K562 (cell line): Measurements from ENCODE around the gene PODNL1.

Experiments used
- GTF2E2 ChIP-seq: fragments of 200-800 bp; sonication (Bioruptor generic); IDR thresholded peaks from 2 replicates; pipeline ENCODE4 v1.6.1; 2016; ENCODE audit warnings: missing genetic modification characterization, missing compliant biosample characterization
- IRF2 ChIP-seq: sonication (generic); formaldehyde crosslinking; IDR thresholded peaks from 2 replicates; pipeline ENCODE4 v1.8.1; 2022; ENCODE audit warnings: mild to moderate bottlenecking, missing genetic modification reagents
- NFXL1 ChIP-seq: fragments of 450-650 bp; formaldehyde crosslinking; IDR thresholded peaks from 2 replicates; pipeline ENCODE4 v1.4.0; 2021; ENCODE audit warnings: mild to moderate bottlenecking
- NONO ChIP-seq, 2 experiments: fragments of 200-400 bp in 1 of 2; fragments of 450-650 bp in 1 of 2; formaldehyde crosslinking in 1 of 2; IDR thresholded peaks; 2 replicates each; pipeline ENCODE4 v1.6.1; 2017; ENCODE audit warnings: low read depth in 2 of 2, mild to moderate bottlenecking in 2 of 2, moderate library complexity in 2 of 2, low read length in 1 of 2
- NR2C2 ChIP-seq, 2 experiments: fragments of 200-800 bp in 1 of 2; sonication (Bioruptor generic) in 1 of 2; sonication (generic) in 1 of 2; formaldehyde crosslinking in 1 of 2; IDR thresholded peaks; 2 replicates each; pipeline versions ENCODE4 v1.6.1 to v1.8.0; 2016 to 2022; ENCODE audit warnings: mild to moderate bottlenecking in 1 of 2, missing compliant biosample characterization in 1 of 2, missing genetic modification characterization in 1 of 2, missing genetic modification reagents in 1 of 2
- REST ChIP-seq, 2 experiments: fragments of 450-650 bp; formaldehyde crosslinking in 1 of 2; IDR thresholded peaks; 2 replicates each; pipeline versions ENCODE4 v1.4.0 to v1.6.1; 2014 to 2020; ENCODE audit warnings: mild to moderate bottlenecking in 2 of 2, borderline replicate concordance in 1 of 2, low read depth in 1 of 2
- RFX7 ChIP-seq: fragments of 250-450 bp; sonication (Bioruptor Pico); IDR thresholded peaks from 2 replicates; pipeline ENCODE4 v1.5.1; 2021; ENCODE audit warnings: mild to moderate bottlenecking
- TAF1 ChIP-seq: IDR thresholded peaks from 2 replicates; pipeline ENCODE4 v1.6.1; 2011; ENCODE audit warnings: mild to moderate bottlenecking, low read length, moderate library complexity; ENCODE audit not compliant: insufficient read depth, control insufficient read depth, severe bottlenecking; ENCODE audit errors: extremely low read depth
- TSHZ1 ChIP-seq: fragments of 250-450 bp; sonication (Bioruptor Pico); IDR thresholded peaks from 2 replicates; pipeline ENCODE4 v1.4.0; 2020; ENCODE audit warnings: mild to moderate bottlenecking, moderate library complexity
- ZC3H11A ChIP-seq: IDR thresholded peaks from 2 replicates; pipeline ENCODE4 v1.6.1; 2012; ENCODE audit warnings: low read depth, low read length, improper control_type of control experiment
- ZFX ChIP-seq: sonication (generic); formaldehyde crosslinking; IDR thresholded peaks from 2 replicates; pipeline ENCODE4 v1.8.0; 2022; ENCODE audit warnings: mild to moderate bottlenecking, missing genetic modification reagents, moderate library complexity
- ZNF766 ChIP-seq: fragments of 200-800 bp; sonication (Bioruptor generic); conservative IDR thresholded peaks from 2 replicates; pipeline ENCODE4 v1.6.1; 2016; ENCODE audit warnings: missing genetic modification characterization, missing compliant biosample characterization
- TF ChIP-seq, protein P1 (sequence below): sonication (generic); formaldehyde crosslinking; IDR thresholded peaks from 2 replicates; pipeline ENCODE4 v1.8.1; 2023; ENCODE audit warnings: mild to moderate bottlenecking, missing genetic modification reagents

GRCh38 chr19:13887517-13887916 lies 50.7 kb downstream of the PODNL1 start:
- TF ChIP-seq IRF2 (CRISPR knock-in tag) (no peak), NONO (IDR thresholded peaks at IDR 0.05; ENCODE audit: low read depth in 2 of 2, low read length in 1 of 2) (no peak), GTF2E2 (no peak), REST (IDR thresholded peaks at IDR 0.05; ENCODE audit: borderline replicate concordance) (no peak), REST (CRISPR knock-in tag; IDR thresholded peaks at IDR 0.05; ENCODE audit: low read depth) (no peak), NR2C2 (CRISPR knock-in tag; IDR thresholded peaks at IDR 0.05) (no peak), NR2C2 (tag; IDR thresholded peaks at IDR 0.05) (no peak), ZC3H11A (no peak), TAF1 (no peak), TSHZ1 (CRISPR knock-in tag) (no peak), ZNF766 (no peak), ZFX (no peak), NFXL1 (CRISPR knock-in tag) (no peak), RFX7 (CRISPR knock-in tag) (no peak)
- TF ChIP-seq, protein P1, sequence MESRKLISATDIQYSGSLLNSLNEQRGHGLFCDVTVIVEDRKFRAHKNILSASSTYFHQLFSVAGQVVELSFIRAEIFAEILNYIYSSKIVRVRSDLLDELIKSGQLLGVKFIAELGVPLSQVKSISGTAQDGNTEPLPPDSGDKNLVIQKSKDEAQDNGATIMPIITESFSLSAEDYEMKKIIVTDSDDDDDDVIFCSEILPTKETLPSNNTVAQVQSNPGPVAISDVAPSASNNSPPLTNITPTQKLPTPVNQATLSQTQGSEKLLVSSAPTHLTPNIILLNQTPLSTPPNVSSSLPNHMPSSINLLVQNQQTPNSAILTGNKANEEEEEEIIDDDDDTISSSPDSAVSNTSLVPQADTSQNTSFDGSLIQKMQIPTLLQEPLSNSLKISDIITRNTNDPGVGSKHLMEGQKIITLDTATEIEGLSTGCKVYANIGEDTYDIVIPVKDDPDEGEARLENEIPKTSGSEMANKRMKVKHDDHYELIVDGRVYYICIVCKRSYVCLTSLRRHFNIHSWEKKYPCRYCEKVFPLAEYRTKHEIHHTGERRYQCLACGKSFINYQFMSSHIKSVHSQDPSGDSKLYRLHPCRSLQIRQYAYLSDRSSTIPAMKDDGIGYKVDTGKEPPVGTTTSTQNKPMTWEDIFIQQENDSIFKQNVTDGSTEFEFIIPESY (CRISPR knock-in tag) = no peak
